ENCODE data around the gene TLE4.

TLE4 gene

GRCh38 chr9:79577969-79578723 lies 6.4 kb downstream of the TLE4 start:
- TF ChIP-seq CTCF (IDR thresholded peaks at IDR 0.05; ENCODE audit: insufficient read depth, missing control alignments), result no peak
- DNase-seq (ENCODE audit: insufficient read length, low spot score) (no peak), FAIRE-seq (no peak)

GRCh38 chr9:79578891-79579290 lies 7.1 kb downstream of the TLE4 start:
- FAIRE-seq (peak; percentile 46), DNase-seq (ENCODE audit: insufficient read length, low spot score) (no peak)
- no peak for TF ChIP-seq CTCF (IDR thresholded peaks at IDR 0.05; ENCODE audit: insufficient read depth, missing control alignments)

DNA sequence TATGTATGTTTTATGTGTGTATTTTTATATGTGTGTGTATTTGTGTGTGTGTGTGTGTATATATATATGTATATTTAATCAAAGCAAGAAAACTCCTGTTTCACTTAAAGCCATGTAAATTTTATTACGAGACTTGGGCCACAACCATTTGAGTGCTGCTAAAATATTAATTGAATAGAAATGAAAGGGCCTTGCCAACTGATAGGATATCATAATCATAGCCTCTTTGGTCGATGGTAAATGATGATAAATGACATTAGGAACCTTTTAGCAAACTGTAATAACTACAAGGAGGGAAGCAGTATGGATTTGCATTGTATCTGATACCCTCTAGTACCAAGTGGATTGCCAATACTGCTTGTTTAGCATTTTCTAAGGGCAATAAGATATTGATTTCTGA lies 7.9 kb downstream of the TLE4 start:
- DNase-seq (ENCODE audit: insufficient read length, low spot score), result no peak
- TF ChIP-seq CTCF (IDR thresholded peaks at IDR 0.05; ENCODE audit: insufficient read depth, missing control alignments), result no peak
- FAIRE-seq, result no peak

GRCh38 chr9:79580055-79580454 lies 8.3 kb downstream of the TLE4 start:
- no peak for TF ChIP-seq CTCF (IDR thresholded peaks at IDR 0.05; ENCODE audit: insufficient read depth, missing control alignments)
- FAIRE-seq (no peak), DNase-seq (ENCODE audit: insufficient read length, low spot score) (no peak)

DNA sequence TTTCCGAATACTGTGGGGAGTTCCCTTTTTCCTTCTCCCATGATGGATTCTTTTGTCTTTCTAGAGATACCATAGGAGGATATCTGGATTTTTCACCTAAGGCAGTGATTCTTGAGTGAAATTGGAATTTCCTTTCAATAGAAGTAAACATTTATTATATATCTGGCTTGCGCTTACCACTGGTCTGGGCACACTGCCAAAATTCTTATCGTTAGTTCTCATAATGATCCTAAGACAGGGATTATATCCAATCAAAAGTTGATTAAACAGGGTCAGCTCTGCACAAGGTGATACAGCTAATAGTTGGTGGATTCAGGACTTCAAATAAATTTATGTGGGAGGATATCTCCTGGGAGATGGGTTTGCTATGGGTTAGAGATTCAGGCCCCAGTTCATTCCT lies 9.6 kb downstream of the TLE4 start:
- no peak for TF ChIP-seq CTCF (IDR thresholded peaks at IDR 0.05; ENCODE audit: insufficient read depth, missing control alignments)
- FAIRE-seq, result no peak
- no peak for DNase-seq (ENCODE audit: insufficient read length, low spot score)

DNA sequence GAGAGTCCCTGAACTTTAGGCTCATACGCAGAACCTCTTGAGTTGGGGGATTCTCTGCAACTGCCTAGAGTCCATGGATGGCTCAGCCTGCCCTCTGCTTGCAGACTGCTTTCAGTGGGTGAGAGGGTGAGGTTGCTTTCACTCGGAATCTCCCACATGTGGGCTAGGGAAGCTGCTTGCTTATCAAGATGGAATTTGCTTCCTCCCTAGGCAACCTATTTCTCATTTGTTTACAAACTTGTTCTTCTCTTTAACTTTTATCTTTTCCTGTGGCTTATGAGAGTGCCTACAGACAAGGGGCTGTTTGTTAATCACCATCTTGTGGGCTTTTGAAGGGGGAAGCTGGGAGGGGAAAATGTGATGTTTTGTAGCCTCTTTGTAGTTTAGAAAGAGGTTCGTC lies 10.0 kb downstream of the TLE4 start:
- no peak for TF ChIP-seq CTCF (IDR thresholded peaks at IDR 0.05; ENCODE audit: insufficient read depth, missing control alignments)
- FAIRE-seq (no peak), DNase-seq (ENCODE audit: insufficient read length, low spot score) (no peak)

- TF ChIP-seq CTCF (IDR thresholded peaks at IDR 0.05; ENCODE audit: insufficient read depth, missing control alignments), result no peak
- no peak for DNase-seq (ENCODE audit: insufficient read length, low spot score)
- peak; percentile 58 for FAIRE-seq
These were observed 12.3 kb downstream of the TLE4 start for GRCh38 chr9:79583952-79584654.

Measured in D721Med (cell line).